Superior temporal gyrus (tissue), 1 donor: Measurements from ENCODE around the gene TPP1.

Experiments
- DNase-seq: peaks from one replicate; pipeline ENCODE4 v3.0.0-alpha.2; 2016; ENCODE audit errors: extremely low spot score

TPP1 gene

DNA sequence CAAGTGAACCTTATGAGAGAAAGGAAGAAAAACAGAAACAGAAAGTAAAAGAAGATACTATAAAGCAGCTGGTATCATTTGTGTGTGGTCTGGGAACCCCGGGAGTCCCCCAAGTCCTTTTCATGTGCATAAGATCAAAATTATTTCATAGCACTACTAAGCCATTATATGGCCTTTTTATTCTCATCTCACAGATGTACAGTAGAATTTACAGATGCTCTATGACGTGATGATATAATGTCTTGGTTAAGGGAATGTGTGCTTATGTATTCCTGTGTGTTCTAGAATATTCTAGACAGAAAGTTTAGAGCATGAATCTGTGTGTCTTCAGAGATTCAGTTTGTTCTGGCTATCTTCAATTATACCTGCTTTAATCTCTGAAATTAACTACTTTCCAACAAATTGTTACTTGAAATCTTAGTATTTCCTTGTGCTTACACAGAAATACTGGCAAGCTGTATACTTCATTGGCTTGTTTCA is 8.6 kb upstream of the TPP1 start:
- no peak for DNase-seq

DNA sequence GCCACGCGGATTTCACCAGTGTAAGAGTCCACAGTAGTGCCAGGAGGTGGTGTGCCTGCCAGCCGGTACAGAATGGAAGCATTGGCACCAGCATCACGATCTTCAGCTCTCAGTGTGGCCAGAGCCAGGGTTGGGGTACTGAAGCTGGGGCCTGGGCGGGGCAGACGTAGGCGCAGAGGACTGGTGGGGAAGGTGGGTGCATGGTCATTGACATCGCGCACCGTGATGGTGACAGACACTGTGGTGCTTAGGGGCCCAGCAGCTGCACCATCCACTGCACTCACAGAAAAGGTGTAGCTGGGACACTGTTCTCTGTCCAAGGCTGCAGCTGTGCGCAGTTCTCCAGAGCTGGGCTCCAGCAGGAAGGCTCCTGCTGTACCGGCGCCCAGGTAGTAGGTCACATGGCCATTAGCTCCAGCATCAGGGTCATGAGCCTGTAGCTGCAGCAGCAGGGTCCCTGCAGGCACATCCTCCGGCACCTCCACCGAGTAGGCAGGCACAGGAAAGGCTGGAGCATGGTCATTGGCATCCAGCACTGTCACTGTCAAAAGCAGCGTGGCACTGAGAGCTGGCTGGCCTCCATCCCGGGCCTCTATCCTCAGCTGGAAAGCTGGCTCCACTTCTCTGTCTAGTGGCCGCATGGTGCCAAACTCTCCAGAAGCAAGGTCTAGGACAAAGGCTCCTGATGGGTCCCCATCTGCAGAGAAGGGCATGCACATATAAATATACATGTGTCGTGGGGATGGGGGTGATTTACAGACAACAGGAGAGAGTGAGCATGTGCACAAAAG is 7.9 kb upstream of the TPP1 start:
- DNase-seq: peak; percentile 59

- no peak for DNase-seq
Measured at GRCh38 chr11:6625832-6626420, 6.7 kb upstream of the TPP1 start.

DNA sequence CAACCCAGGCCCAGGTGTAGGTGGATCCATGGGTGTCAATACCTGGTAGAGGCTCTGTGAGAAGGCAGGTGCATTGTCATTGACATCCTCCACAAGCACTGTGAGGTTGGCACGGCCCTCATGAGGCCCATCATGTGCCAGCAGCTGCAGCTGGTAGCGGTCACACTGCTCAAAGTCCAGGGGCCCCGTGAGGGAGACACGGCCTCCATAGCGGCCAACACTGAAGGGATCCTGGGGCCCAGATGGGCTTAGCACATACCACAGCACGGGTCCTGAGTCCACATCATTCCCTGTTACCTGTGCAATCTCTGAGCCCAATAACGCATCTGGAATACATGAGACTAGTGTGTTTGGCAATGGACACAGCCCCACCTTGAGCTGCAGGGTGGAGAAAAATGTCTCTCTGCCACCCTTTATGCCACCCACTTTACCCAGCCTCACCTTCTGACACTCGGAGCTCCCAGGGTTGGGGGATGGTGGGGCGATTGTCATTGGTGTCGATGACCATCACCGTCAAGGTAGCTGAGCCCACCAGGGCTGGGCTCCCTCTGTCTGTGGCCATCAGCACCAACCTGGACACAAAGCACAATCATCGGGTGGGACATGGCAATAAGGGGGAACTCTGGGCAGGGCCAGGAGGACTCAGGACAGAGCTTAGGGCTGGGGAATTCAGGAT is 6.1 kb upstream of the TPP1 start:
- DNase-seq: no peak

- no peak for DNase-seq
Measured at GRCh38 chr11:6623391-6624363, 4.5 kb upstream of the TPP1 start.

GRCh38 chr11:6622261-6623171 is 3.3 kb upstream of the TPP1 start:
- DNase-seq: no peak

GRCh38 chr11:6621711-6622211 is 2.5 kb upstream of the TPP1 start:
- no peak for DNase-seq

DNA sequence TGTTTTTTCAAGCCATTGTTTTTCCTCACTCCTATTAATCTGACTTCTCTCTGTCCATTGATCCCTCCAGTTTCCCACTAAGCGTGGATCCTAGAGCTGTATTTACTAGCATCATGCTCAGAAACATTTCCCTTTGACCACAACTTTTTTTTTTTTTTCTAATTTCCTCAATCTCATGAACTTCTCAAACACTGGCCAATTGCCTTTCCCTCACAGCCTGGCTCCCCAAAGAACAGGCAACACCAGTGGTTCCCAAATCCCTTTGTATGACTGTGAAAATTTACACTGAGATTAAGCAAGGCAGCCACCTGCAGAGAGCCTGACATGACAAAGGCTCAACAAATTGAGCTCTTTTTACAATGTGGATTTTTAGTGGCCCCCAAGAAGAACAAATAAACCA is 1.4 kb upstream of the TPP1 start:
- DNase-seq: no peak

DNA sequence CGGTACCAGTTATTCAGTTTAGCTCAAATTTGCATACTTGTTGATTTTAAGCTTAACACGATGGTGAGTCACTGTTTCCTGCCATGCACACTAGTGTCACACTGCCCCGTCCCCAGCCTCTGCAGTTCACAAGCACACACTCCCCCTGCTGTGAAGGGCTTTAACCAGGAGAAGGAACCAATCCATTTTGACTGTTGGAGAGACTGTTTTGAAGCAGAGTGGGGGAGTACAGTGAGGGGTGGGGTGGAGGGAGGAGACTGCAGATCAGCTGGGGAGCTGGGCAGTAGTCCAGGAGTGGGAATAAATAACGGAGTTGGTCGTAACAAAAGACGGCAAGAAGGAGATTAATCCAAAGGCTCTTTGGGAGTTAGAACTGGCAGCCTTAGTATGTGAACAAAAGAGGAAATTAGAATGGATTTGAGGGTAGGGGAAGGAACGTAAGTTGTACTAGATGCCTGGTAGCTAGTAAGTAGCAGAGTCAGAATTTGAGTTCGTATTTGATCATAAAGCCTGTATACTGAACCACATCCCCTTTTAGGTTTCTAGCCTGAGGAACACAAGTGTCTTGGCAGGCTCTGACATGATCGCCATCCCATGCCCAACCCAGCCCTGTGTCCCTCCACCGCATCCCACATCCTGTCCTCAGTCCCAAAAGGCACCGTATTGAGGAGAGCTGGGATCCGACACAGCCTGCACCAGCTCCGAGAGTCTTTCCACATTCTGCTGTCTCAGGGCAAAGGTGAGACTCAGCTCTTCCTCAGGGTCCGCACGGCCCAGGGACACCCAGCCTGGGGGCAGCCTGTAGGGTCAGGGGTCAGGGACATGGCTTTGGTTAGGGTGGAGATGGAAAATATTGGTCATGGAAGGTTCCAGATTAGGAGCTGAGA is 862 bp downstream of the TPP1 start:
- DNase-seq: peak; percentile 71

DNA sequence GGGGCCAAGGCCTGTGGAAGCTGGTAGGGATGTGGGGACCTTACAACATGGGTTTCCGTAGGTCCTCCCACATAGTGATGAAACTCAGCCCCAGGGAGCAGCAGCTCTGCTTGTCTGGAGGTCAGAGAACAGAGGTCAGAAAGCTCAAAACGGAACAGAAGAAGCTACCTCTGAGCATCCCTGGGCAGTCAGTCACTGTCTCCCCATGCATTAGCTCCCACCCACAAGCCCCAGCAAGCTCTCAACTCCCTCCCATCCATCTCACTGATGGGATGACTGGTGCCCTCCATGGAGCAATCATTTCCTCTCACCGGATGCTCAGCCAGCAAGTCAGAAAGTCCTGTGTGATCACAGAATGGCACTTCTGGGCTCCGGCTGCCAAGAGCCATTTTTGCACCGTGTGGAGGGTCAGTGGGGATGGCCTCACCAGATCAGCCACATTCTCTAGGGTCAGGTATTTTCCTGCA is 1.9 kb downstream of the TPP1 start:
- DNase-seq: no peak

GRCh38 chr11:6616596-6617250 is 2.5 kb downstream of the TPP1 start:
- DNase-seq: no peak

- no peak for DNase-seq
Measured at GRCh38 chr11:6615882-6616585, 3.2 kb downstream of the TPP1 start.

DNA sequence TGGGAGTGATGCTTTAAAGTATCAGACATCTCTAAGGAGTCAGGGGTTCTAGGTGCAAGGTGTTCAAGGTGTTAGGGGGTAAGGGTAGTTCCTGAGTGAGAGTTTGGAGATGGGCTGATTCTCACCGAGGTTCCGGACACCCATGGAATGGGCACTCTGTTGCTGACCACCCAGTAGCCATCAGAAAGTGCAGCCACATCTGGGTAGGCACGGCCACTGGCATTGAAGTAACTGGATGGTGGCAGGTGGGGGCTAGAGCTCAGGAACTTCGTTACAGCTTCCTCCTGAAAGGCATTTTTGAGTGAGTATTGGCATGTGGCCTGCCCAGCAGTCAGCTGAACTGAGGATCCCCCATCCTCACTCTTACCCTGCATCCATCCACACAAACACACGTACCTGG is 4.2 kb downstream of the TPP1 start:
- no peak for DNase-seq

DNA sequence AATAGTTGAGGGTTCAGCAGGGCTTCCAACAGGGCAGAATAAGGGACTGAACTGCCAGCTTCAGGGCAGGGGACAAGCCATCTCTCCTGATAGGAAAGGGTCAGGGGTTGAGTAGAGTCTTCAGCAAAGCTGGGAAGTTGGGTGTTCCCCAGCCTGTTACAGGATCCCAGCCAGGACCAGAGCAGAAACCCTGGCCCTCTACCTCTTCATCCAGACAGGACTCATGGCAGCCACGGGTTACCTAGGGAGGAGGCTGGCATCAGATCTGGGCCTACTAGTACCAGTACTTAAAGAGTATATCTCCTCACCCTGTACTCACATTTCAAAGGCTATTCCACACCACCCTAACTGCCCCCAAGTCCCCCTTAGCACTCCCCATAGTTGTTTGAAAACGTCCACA is 4.8 kb downstream of the TPP1 start:
- no peak for DNase-seq

GRCh38 chr11:6613496-6613895 is 5.7 kb downstream of the TPP1 start:
- no peak for DNase-seq

- peak; percentile 97 for DNase-seq
Measured at GRCh38 chr11:6612213-6613041, 6.8 kb downstream of the TPP1 start, which contains the start of gene TAF10. Gene TAF10, minus strand, starts transcription at chr11:6612216. Its CDS starts 27 bp downstream, at chr11:6612189.

- no peak for DNase-seq
Measured at GRCh38 chr11:6611963-6612212, 7.3 kb downstream of the TPP1 start.
